MM.1S (cell line): ENCODE measurements around the gene MYH6.

Experiments used
- DNase-seq: peaks from one replicate; pipeline ENCODE4 v3.0.0-alpha.2; 2015
- H2AFZ ChIP-seq: fragments of 300-600 bp; sonication (generic); 2 replicates; pipeline ENCODE4 v1.6.0; 2016; ENCODE audit warnings: antibody characterized with exemption, low read length
- H3F3A ChIP-seq: fragments of 300-600 bp; sonication (generic); 2 replicates; pipeline ENCODE4 v1.6.1; 2016; ENCODE audit warnings: mild to moderate bottlenecking, antibody characterized with exemption, low read length, moderate library complexity, mixed read lengths; ENCODE audit not compliant: insufficient read depth
- H3K27ac ChIP-seq: fragments of 300-600 bp; sonication (generic); 2 replicates; pipeline ENCODE4 v1.5.1; 2016; ENCODE audit warnings: mild to moderate bottlenecking, low read length
- H3K27me3 ChIP-seq: fragments of 300-600 bp; sonication (generic); replicated peaks from 2 replicates; pipeline ENCODE4 v1.6.0; 2016; ENCODE audit warnings: low read length; ENCODE audit not compliant: insufficient read depth
- H3K36me3 ChIP-seq: fragments of 300-600 bp; sonication (generic); replicated peaks from 2 replicates; pipeline ENCODE4 v1.6.1; 2016; ENCODE audit warnings: mild to moderate bottlenecking, low read length, mixed read lengths; ENCODE audit not compliant: insufficient read depth
- H3K4me1 ChIP-seq: fragments of 300-600 bp; sonication (generic); 2 replicates; pipeline ENCODE4 v1.6.1; 2016; ENCODE audit warnings: low read length, mixed read lengths
- H3K4me2 ChIP-seq: fragments of 300-600 bp; sonication (generic); 2 replicates; pipeline ENCODE4 v1.6.0; 2016; ENCODE audit warnings: low read depth, low read length
- H3K4me3 ChIP-seq: fragments of 300-600 bp; sonication (generic); 2 replicates; pipeline ENCODE4 v1.5.1; 2016; ENCODE audit warnings: low read length, mixed read lengths
- H3K79me2 ChIP-seq: fragments of 300-600 bp; sonication (generic); 2 replicates; pipeline ENCODE4 v1.6.1; 2016; ENCODE audit warnings: mixed run types, low read length, mixed read lengths
- H3K9ac ChIP-seq: fragments of 300-600 bp; sonication (generic); 2 replicates; pipeline ENCODE4 v1.6.1; 2016; ENCODE audit warnings: low read length, mixed read lengths
- H3K9me2 ChIP-seq: fragments of 300-600 bp; sonication (generic); replicated peaks from 2 replicates; pipeline ENCODE4 v1.6.1; 2016; ENCODE audit warnings: mild to moderate bottlenecking, low read length, mixed read lengths; ENCODE audit not compliant: insufficient read depth
- H3K9me3 ChIP-seq: fragments of 300-600 bp; sonication (generic); replicated peaks from 2 replicates; pipeline ENCODE4 v1.6.1; 2016; ENCODE audit warnings: mild to moderate bottlenecking, low read length, mixed read lengths; ENCODE audit not compliant: insufficient read depth
- H4K20me1 ChIP-seq: fragments of 300-600 bp; sonication (generic); 2 replicates; pipeline ENCODE4 v1.6.1; 2016; ENCODE audit warnings: mild to moderate bottlenecking, low read length, moderate library complexity, mixed read lengths; ENCODE audit not compliant: insufficient read depth
- EZH2 ChIP-seq: fragments of 300-600 bp; sonication (generic); optimal IDR thresholded peaks from 2 replicates; pipeline ENCODE3; 2017; ENCODE audit warnings: low read depth, mild to moderate bottlenecking, antibody characterized with exemption, low read length, mixed read lengths
- EZH2phosphoT487 ChIP-seq: fragments of 300-600 bp; sonication (generic); IDR thresholded peaks from 2 replicates; pipeline ENCODE4 v1.6.1; 2018; ENCODE audit warnings: antibody characterized with exemption, low read length
- TF ChIP-seq, protein P1 (sequence below): fragments of 300-600 bp; sonication (generic); IDR thresholded peaks from 2 replicates; pipeline ENCODE4 v1.5.1; 2016; ENCODE audit warnings: antibody characterized with exemption, low read length, mixed read lengths

Gene MYH6

DNA sequence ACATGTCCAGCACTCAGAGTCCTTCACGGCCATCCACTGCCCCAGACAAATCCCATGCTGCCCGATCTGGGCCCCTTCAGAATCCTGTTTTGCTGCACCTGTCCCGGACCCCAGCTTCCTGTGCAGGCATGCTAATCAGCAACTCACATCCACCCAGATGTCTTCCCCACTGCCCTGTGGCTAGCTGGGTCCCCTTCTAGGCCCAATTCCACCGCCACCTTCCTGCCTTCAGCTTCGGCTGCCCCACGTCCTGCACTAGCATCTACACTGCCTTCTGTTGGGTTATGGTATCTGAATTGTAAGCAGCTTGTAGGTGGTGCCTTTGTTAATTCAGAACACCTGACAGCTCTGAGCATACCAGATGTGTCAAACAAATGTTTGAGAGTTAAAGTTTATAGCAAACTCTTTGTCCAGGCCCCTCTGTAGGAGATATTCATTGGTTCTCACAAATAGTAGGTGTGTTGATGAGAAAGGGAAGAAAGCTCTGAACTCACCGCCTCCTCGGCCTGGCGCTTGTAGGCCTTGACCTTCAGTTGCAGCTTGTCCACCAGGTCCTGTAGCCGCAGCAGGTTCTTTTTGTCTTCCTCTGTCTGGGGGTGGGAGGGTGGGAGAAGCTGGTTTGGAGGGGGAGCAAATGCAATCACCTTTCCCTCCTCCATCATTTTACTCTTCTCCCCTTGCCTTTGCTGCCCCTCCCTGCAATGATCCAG, 25.2 kb downstream of the MYH6 start:
- no peaks in the 10 kb centered on the region for H4K20me1 ChIP-seq
- no peak overlapping the region for H3K4me2 ChIP-seq
- H3K9me2 ChIP-seq: no peaks in the 10 kb centered on the region
- H3K4me1 ChIP-seq: no peaks in the 10 kb centered on the region
- no peak overlapping the region for H2AFZ ChIP-seq
- H3K27me3 ChIP-seq: peaks cover 5% of the 10 kb centered on the region
- H3K36me3 ChIP-seq: no peaks in the 10 kb centered on the region
- no peak overlapping the region for H3K4me3 ChIP-seq
- H3F3A ChIP-seq: no peaks in the 10 kb centered on the region
- no peaks in the 10 kb centered on the region for H3K9me3 ChIP-seq
- no peak overlapping the region for H3K27ac ChIP-seq
- TF ChIP-seq, protein P1, sequence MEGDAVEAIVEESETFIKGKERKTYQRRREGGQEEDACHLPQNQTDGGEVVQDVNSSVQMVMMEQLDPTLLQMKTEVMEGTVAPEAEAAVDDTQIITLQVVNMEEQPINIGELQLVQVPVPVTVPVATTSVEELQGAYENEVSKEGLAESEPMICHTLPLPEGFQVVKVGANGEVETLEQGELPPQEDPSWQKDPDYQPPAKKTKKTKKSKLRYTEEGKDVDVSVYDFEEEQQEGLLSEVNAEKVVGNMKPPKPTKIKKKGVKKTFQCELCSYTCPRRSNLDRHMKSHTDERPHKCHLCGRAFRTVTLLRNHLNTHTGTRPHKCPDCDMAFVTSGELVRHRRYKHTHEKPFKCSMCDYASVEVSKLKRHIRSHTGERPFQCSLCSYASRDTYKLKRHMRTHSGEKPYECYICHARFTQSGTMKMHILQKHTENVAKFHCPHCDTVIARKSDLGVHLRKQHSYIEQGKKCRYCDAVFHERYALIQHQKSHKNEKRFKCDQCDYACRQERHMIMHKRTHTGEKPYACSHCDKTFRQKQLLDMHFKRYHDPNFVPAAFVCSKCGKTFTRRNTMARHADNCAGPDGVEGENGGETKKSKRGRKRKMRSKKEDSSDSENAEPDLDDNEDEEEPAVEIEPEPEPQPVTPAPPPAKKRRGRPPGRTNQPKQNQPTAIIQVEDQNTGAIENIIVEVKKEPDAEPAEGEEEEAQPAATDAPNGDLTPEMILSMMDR: no peak
- TF ChIP-seq EZH2 (no peak), EZH2phosphoT487 (no peak)
- DNase-seq: no peak
- H3K9ac ChIP-seq: no peak overlapping the region
- H3K79me2 ChIP-seq: no peaks in the 10 kb centered on the region

DNA sequence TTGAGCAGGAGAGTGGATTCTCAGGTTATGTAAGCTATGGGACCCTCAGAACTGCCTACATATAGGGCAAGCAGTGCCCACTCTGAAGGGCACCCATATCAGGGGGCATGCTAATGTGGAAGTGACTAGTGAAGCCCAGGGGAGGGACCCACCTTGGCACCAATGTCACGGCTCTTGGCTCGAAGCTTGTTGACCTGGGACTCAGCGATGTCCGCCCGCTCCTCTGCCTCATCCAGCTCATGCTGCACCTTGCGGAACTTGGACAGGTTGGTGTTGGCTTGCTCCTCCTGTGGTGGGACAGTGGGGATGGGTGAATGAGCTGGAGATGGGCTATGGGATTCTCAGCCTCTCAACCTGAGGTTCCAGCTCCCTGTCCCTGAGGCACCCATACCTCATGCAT, 25.8 kb downstream of the MYH6 start:
- Histone ChIP-seq H3K27ac (no peak overlapping the region), H3K9me2 (no peaks in the 10 kb centered on the region), H2AFZ (no peak overlapping the region), H3K27me3 (peaks cover 4% of the 10 kb centered on the region), H4K20me1 (no peaks in the 10 kb centered on the region), H3K4me2 (no peak overlapping the region), H3K9ac (no peak overlapping the region), H3K4me3 (no peak overlapping the region), H3K4me1 (no peaks in the 10 kb centered on the region), H3K36me3 (no peaks in the 10 kb centered on the region), H3K79me2 (no peaks in the 10 kb centered on the region), H3K9me3 (no peaks in the 10 kb centered on the region), H3F3A (no peaks in the 10 kb centered on the region)
- TF ChIP-seq, protein P1: no peak
- TF ChIP-seq EZH2phosphoT487 (no peak), EZH2 (no peak)
- no peak for DNase-seq

DNA sequence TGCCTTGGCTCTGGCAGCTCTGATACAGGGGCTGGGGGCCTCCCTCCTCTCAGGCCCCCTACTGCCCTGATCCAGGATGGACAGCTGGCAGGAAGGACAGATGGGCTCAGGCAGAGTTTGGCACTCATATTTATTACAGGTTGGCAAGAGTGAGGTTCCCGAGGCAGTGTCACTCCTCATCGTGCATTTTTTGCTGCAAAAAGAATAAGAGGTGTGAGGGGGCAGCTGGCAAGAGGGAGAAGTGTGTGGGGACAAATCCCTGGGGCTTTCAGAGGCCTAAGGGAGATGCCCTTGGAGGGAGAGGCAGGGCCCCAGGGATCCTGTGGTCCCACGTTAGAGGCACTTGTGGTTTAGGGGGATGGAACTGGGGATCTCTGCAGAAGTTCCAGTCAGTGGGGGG, 26.2 kb downstream of the MYH6 start:
- no peaks in the 10 kb centered on the region for H4K20me1 ChIP-seq
- H3K36me3 ChIP-seq: no peaks in the 10 kb centered on the region
- DNase-seq: no peak

More for the DNA sequence above, 26.2 kb downstream of the MYH6 start:
- no peak for TF ChIP-seq EZH2
- TF ChIP-seq, protein P1: no peak
- no peak for TF ChIP-seq EZH2phosphoT487
- no peak overlapping the region for H3K9ac ChIP-seq
- H3F3A ChIP-seq: no peaks in the 10 kb centered on the region
- no peaks in the 10 kb centered on the region for H3K4me1 ChIP-seq
- no peak overlapping the region for H3K4me3 ChIP-seq
- H2AFZ ChIP-seq: no peak overlapping the region
- no peaks in the 10 kb centered on the region for H3K9me2 ChIP-seq
- no peak overlapping the region for H3K4me2 ChIP-seq
- H3K79me2 ChIP-seq: no peaks in the 10 kb centered on the region
- no peaks in the 10 kb centered on the region; the same call in none of the 2 replicates for H3K27me3 ChIP-seq
- no peaks in the 10 kb centered on the region for H3K9me3 ChIP-seq
- no peak overlapping the region for H3K27ac ChIP-seq
